GM21381 (cell line): ENCODE measurements around the gene C9.
"Not testable (repeated sequence)": the region's sequence is repeated elsewhere in the genome, so short reads cannot be mapped to it uniquely, and the experiment has no call there.

ENCODE experiments used
- ATAC-seq: cut with Tn5 transposase; IDR thresholded peaks from one replicate; pipeline ENCODE4 v1.9.1; 2021; ENCODE audit warnings: mild to moderate bottlenecking, moderate library complexity; ENCODE audit not compliant: unreplicated experiment

The C9 gene

DNA sequence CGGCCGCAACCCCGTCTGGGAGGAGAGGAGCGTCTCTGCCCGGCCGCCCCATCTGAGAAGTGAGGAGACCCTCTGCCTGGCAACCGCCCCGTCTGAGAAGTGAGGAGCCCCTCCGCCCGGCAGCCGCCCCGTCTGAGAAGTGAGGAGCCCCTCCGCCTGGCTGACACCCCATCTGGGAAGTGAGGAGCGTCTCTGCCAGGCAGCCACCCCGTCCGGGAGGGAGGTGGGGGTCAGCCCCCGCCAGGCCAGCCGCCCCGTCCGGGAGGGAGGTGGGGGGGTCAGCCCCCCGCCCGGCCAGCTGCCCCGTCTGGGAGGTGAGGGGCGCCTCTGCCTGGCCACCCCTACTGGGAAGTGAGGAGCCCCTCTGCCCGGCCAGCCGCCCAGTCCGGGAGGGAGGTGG, 30.0 kb downstream of the C9 start:
- ATAC-seq: not testable (repeated sequence)

DNA sequence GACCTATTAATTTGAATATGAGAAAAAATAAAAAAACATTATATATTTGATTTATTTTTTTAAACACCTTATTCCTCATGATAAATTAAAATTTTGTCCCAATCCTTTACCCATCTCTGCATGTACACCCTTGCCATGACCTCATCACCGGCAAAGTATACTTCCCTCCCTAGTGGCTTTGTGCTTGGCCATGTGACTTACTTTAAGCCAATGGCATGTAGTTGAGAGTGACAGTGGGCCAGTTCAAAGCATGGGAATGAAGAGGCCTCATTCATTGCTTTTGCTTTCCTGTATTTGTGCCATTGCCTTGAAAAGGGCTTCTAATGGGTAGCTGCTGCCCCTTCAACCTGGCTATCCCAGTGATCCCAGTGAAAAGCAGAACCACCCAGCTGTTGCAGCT, 31.2 kb downstream of the C9 start:
- ATAC-seq: no peak

DNA sequence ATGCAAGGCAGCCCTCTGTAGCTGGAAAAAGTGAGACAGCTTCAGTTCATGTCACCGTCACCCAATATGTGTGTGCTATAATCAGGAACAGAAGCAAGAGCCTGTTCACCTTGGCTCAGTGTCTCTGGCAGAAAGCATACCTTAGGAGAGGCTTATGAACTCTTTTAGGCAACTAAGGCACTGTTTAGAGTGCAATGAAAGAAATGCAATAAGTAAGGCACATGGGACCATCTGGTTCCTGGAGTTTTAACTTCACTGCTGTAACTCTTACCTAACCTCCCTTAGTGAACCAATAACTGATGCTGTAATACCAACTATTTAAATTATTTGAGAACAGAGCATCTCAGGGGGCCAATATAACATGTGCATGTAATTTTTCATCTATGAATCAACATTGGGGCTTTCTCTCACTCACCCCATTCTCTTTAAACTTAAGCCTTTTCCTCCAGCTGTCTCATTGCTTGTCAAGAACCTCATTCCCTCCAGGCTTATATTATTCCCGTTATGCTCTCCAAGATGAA, 32.4 kb downstream of the C9 start:
- no peak for ATAC-seq

DNA sequence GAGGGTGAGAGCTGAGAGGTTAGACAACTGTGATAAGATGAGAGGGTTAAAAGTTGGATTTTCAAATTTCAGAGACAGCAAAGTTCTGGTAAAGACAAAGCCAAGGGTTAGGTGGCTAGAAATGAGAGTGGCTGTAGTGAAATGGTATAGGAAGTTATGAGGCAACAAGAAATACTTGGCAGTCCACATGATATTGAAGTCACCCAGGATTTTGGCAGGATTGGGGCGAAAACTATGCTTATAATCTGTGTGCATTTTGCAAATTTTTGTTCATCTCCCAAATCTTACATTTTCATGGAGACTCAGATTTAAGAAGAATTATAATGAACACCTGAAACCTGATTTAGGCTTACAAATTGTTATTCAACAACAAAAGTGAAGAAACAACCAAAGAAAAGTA, 35.6 kb downstream of the C9 start:
- no peak for ATAC-seq

DNA sequence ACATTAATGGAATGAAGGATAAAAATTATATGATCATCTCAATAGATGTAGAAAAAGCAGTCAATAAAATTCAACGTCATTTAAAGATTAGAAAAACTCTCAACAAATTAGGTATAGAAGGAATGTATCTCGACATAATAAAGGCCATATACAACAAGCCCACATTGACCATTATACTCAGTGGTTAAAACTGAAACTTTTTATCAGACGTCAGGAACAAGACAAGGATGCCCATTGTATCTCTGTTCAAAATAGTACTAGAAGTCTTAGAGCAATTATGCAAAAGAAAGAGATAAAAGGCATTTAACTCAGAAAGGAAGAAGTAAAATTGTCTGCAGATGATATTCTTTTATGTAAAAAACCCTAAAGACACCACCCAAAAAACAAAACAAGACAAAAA, 40.8 kb downstream of the C9 start:
- ATAC-seq: no peak

DNA sequence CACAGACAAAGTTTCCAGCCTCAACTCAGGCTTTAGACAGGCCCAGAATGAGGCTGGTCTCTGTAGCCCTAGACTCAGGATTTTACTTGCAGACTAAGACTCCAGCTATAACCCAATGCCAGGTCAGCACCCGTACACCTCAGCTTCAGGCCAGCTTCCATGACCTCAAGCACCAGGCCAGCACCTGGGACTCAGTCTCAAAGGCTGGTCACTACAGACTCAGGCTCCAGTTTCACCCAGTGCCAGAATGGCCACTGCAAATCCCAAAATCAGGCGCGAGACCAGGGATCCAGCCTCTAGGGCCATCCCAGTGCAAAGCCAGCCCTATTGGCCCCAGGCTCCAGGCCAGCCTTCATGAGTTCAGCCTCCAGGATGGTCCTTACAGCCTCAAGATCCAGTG, 44.9 kb downstream of the C9 start:
- no peak for ATAC-seq

DNA sequence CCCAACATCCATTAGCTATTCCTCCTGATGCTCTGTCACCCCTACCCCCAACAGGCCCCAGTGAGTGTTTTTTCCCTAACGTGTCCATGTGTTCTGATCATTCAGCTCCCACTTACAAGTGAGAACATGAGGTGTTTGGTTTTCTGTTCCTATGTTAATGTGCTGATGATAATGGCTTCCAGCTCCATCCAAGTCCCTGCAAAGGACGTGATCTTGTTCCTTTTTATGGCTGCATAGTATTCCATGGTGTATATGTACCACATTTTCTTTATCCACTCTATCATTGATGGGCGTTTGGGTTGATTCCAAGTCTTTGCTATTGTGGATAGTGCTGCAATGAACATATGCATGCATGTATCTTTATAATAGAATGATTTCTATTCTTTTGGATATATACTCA, 47.8 kb downstream of the C9 start:
- not testable (repeated sequence) for ATAC-seq

DNA sequence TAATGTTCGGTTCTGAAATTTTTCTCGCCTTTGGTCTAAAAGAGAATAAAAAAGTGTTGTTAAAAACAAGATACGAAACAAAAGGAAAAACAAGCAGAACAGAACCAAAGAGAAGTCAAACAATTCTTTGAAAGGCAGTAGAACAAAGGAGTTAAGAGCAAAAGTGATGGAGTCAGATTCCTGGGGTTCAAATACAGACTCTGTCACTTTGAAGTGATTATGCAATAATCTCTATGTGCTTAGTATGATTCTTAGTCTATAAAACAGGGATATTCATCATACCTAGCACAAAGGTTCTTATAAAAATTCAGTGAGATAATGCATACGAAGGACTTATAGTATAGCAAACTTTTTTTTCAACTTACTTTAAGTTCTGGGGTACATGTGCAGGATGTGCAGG, 48.3 kb downstream of the C9 start:
- ATAC-seq: no peak

DNA sequence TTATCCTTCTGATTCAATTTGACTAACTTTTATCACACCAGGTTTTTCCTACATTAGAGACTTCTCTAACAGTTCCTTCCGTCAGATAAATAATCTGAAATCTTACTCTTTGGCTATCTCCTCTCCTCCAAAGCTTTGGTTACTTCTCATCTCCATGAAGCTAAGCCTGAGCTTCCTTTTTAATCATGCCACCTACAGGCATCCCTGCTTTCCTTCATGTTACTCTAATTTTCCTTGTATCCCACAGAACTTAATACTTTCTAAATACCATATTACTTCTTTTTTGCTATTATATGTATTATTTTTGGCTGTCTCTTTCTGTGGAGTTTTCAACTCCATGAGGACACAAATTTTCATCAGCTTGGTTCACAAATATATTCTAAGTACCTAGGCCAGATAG, 49.7 kb downstream of the C9 start:
- ATAC-seq: no peak

DNA sequence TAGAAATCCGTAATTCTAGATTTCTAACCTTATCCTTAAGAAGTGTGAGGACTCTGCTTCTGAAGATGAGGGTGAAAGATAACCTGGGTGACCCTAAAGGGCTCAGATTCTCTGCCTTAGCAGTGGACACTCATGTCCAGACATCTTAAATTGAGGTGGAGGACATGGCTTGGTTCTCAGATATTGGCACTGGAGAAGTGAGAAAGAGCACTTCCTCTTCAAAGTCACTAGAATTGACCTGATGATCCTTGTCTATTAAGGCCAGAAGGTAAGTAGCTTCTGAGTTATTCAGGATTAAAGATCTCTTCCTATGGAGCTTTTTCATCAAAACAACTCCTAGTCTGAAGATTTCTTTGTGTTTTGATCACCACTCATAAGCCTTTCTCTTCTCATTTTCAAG, 54.8 kb downstream of the C9 start:
- no peak for ATAC-seq

DNA sequence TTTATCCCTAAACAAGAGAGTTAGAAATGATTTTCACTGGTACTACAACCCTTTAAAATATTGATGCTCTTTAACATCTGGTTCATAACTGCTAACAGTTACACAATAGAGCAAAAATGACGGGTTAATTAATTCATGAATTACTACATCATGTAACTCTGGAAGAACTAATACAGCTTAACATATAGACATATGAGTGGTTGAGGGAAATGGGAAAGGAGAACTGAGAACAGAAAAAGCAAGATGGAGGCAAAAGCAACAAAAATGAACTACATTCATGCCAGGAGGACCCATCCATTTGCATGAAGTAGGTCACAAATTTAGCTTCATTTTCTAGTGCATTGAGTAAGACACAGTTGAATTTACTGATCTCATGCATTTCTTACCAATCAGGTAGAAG, 61.8 kb downstream of the C9 start:
- ATAC-seq: no peak

DNA sequence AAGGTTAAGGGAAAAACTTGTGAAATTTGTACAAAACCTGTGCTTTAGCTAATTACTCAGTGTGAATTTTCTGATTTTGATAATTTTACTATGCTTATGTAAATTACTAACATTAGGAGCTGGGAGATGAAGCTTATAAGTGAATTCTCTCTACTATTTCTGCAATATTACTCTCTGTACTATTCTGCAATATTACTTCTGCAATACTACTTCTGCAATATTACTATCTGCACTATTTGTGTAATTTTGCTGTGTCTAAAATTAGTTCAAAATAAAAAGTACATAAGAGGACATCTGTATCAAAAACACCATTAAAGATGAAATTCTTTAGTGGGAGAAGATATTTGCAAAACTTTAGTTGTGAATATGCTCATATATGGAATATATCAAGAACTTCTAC, 62.9 kb downstream of the C9 start:
- no peak for ATAC-seq

DNA sequence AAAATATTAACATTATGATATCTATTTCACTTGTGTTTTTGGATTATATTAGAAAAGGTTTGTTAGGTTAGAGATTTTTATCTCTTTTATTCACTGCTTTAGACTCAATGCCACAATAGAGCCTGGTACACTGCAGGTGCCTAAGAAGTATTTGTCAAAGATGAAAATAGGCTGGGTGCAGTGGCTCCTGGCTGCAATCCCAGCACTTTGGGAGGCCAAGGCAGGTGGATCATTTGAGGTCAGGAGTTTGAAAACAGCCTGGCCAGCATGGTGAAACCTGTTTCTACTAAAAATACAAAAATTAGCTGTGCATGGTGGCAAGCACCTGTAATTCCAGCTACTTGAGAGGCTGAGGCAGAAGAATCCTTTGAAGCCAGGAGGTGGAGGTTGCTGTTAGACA, 64.3 kb downstream of the C9 start:
- ATAC-seq: no peak

DNA sequence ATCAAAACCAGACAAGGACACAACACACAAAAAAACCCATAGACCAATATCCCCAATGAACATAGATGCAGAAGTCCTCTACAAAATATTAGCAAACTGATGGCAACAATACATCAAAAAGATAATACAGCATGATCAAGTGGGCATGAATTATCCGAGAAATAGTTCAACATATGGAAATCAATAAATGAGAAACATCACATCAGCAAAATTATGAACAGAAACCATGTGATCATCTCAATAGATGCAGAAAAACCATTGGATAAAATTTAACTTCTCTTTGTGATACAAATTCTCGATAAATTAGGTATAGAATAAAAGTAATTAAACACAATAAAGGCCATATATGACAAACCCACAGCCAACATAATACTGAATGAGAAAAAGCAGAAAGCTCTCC, 69.6 kb downstream of the C9 start:
- ATAC-seq: no peak

DNA sequence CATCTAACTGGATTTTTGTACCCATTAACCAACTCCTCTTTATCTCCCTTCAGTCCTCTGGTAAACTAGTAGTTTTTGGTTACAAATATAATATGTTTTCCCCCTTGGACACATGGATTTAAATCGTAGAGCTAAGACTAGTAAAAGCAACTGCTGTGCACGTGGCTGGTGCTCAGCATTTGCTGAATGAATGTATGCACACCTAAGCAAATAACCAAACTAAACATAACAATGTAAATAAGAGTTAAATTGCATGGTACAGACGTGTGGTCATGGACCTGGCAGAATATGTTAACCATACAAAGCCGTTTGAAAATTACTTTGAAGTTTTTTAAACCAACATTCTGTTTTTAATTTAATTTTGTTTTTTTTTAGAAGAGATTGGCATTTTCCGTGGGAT, 79.7 kb downstream of the C9 start:
- ATAC-seq: no peak

DNA sequence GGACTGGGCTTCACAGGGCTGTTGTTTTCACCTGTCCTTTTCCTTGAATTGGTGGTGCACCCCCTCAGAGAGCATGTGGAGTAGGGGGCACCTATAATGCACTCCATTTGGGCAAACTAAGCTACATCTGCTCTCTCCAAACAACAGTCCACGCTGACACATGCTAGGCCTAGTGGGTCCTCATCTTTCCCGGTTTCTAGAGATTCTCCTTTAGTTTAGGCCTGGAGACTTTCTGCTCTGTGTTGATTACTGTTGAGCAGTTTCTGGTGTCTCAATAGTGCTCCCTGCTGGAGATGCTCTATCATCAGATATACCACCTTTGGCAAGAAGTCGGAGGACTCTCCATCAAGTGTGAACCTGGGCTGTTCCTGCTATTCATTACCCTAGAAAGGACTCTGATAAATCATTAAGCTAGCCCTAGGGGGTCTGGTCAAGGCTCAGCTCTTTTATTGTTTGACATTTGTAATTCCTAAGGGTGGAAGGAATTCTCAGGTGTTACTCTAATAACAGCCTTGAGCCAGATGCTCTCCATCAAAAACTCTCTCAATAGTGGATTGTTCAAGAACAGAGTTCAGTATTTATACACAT, 81.0 kb downstream of the C9 start:
- ATAC-seq: peak; percentile 85

DNA sequence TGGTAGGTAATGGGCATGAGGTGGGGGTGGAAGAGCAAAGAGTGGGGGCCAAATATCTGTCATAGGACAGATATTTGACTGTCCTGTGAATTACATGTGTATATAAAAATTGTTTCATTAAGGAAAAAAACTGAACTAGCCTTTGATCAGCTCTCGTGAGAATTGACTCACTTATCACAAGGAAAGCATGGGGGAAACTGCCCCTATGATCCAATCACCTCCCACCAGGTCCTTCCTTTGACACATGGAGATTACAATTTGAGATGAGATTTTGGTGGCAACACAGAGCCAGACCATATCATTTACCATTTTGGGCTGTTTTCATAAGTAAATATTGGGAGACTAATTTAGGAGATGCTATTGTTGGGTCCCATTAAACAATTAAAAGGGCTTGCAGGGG, 81.7 kb downstream of the C9 start:
- ATAC-seq: no peak

DNA sequence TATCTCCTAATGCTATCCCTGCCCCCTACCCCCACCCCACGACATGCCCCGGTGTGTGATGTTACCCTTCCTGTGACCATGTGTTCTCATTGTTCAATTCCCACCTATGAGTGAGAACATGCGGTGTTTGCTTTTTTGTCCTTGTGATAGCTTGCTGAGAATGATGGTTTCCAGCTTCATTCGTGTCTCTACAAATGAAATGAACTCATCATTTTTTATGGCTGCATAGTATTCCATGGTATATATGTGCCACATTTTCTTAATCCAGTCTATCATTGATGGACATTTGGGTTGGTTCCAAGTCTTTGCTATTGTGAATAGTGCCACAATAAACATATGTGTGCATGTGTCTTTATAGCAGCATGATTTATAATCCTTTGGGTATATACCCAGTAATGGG, 88.4 kb downstream of the C9 start:
- not testable (repeated sequence) for ATAC-seq

DNA sequence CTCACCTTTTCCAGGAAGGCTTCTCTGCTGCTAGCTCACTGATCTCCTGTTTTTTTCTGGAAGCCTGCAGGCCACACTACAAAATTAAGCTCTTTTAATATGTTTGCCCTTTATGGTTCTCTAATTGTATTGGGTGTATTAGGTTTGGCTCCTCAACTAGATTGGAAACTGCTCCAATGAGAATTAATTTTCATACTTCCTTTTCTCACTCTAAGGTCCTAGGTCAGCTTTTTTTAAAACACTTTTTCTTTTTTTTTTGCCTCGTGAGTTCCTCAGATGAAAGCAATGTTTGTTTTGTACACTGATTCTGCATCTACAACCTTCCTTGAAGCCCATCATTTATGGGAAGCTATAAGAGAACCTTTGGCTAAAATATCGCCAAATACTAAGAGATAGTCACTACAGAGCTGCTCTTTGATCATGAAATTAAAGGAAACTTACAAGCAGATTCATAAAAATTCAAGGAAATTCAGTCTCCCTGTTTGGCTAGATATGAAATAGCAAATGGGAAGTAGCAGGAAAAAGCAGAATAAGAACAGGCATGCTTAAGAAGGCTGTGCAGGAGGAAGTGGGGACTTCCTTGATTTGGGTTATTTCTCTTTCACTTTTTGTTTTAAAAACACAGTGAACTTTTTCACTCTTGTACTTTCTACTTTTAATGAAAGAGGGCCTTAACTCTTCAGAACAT, 89.8 kb downstream of the C9 start:
- ATAC-seq: peak; percentile 74

DNA sequence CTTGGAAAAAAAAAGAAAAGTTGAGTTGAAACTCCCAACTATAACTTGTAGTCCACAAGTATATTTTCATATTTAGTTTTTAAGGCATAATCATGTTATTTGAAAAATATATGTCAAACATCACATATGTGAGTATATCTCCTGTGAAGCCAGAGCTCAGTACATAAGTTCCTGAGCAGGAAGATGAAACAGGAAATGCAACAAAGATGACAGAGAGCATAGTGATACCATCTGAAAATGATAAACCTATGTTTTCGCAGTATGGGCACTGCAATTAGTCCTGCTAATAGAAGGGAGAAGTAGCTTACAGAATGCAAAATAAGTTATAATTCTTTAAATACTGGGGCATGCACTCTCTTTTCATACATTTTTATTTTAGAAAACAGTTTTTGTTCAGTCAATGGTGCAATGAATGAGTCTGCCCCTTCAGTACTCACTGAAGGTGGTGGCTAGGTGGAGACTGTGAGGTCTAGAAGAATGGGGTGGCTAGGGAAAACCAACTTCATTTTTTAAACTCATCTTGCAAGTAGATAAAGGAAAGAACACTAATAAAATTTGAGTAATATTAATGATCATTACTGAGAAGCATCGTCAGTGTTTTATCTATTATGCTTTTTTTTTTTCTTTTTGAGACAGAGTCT, 90.9 kb downstream of the C9 start:
- no peak for ATAC-seq

DNA sequence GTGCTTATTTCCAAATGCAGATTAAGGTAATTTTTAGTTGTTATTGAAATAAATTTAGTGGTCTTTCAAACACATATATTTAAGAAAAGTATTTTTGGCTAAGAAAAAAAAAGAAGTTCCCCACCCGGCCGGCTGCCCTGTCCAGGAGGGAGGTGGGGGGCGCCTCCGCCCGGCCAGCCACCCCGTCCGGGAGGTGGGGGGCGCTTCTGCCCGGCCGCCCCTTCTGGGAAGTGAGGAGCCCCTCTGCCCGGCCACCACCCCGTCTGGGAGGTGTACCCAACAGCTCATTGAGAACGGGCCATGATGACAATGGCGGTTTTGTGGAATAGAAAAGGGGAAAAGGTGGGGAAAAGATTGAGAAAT, 91.4 kb downstream of the C9 start:
- not testable (repeated sequence) for ATAC-seq

DNA sequence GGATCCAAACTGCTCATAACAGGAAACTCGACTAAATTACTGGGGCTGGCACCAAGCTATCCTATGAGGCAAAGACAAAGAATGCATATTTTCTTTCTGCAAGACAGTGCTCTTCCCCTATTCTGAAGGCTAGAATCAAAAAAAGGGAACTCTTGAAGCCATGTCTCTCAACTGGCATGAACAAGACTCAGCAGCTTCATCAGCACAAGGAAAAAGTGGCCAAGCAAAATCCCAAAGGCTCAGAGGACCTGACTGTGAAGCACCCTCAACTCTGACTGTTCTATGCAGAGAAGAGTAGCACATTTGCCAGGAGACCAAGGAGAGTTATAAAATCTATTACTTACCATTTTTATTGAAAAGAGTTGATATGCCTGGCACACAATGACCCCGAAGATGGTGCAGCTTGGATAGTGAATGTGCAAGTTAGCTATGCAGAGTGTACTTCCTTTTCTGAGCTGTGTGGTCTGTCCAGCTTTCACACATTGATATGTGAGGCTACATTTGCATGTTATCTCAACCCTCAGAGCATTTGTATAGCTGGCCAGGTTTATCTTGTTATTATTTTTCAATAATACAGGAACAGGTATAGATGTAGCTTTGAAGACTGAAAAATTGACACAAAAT, 94.0 kb downstream of the C9 start:
- peak; percentile 88 for ATAC-seq
